Sigmoid colon (tissue), 4 donors: ENCODE results near the gene CADM2.

Experiments used
- CTCF ChIP-seq, 4 experiments: fragments of 450-650 bp in 3 of 4; fragments of 200-600 bp in 1 of 4; IDR thresholded peaks; one replicate each; pipeline ENCODE4 v1.5.1; 2016 to 2019; ENCODE audit warnings: antibody characterized with exemption in 4 of 4, mild to moderate bottlenecking in 3 of 4, moderate library complexity in 2 of 4
- POLR2A ChIP-seq, 2 donors: fragments of 450-650 bp; IDR thresholded peaks; one replicate each; pipeline ENCODE4 v1.6.1; 2016; ENCODE audit warnings: antibody characterized with exemption in 2 of 2, mild to moderate bottlenecking in 2 of 2, moderate library complexity in 2 of 2
- POLR2AphosphoS5 ChIP-seq, 4 donors: sonication (generic); formaldehyde crosslinking; IDR thresholded peaks; one replicate each; pipeline ENCODE4 v1.6.1; 2017; ENCODE audit warnings: antibody characterized with exemption in 4 of 4

DNA sequence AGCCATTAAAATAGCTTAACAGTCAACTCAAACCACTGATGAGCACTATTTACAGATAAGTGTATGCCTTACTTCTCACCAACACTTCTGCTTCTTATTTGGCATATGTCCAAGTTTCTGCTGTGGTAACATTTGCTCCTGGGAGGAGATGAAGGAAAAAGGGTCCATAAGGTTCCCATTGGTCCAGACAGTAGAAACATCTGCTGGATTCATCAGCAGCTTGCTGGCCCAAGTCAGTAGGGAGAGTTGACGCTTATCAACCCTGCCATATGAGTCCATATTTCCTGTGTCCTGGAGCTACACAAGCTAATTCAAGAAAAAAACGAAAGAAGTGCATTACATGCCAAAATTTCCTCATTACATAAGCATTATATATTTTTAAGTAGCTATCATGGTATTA lies 824.5 kb downstream of the CADM2 start:
- TF ChIP-seq CTCF (IDR thresholded peaks at IDR 0.05) (no peak), POLR2AphosphoS5 (IDR thresholded peaks at IDR 0.05) (no peak), POLR2A (IDR thresholded peaks at IDR 0.05) (no peak)
